ENCODE measurements around the gene PLEKHJ1. TPM values are rescaled to one million over a fixed set of nuclear protein-coding genes. Genes with fewer than 3 reads are reported as not detected.

The PLEKHJ1 gene
- total RNA-seq, 1 experiment from 2014 or later, result 119 TPM

GRCh38 chr19:2209408-2209807 lies 26.7 kb downstream of the PLEKHJ1 start:
- peaks cover 6% of the 10 kb centered on the region for H3K4me1 Mint-ChIP-seq (ENCODE audit: low read depth, unreplicated experiment)
- no peak for DNase-seq
- no peaks in the 10 kb centered on the region for H3K9me3 Mint-ChIP-seq (ENCODE audit: unreplicated experiment)
- Histone ChIP-seq H3K4me1 (peaks cover 24% of the 10 kb centered on the region), H3K36me3 (ENCODE audit: control insufficient read depth, insufficient read depth, low read length) (peaks cover 8% of the 10 kb centered on the region), H3K9me3 (no peaks in the 10 kb centered on the region), H3K4me3 (ENCODE audit: low read depth, low read length) (no peak overlapping the region), H3K27me3 (replicated peaks; ENCODE audit: control insufficient read depth, insufficient read depth, low read length) (no peaks in the 10 kb centered on the region)
- H3K4me3 Mint-ChIP-seq (ENCODE audit: unreplicated experiment), result no peak overlapping the region
- H3K27me3 Mint-ChIP-seq (ENCODE audit: insufficient read depth, unreplicated experiment), result no peaks in the 10 kb centered on the region
- intact Hi-C loops (cut with micrococcal nuclease; ENCODE audit: unreplicated experiment), result no loop called here
- no TSS peak for BruUV-seq (replicated peaks)
- POLR2A ChIA-PET, result no interaction called here
- TF ChIP-seq CTCF (IDR thresholded peaks at IDR 0.05; ENCODE audit: insufficient read depth in 1 of 2, low read depth in 1 of 2, low read length in 1 of 2, severe bottlenecking in 1 of 2, unreplicated experiment in 1 of 2), result no peak
- H3K36me3 Mint-ChIP-seq (ENCODE audit: insufficient read depth, unreplicated experiment), result peaks cover 74% of the 10 kb centered on the region
- H3K27ac Mint-ChIP-seq (ENCODE audit: unreplicated experiment), result no peak overlapping the region
- CTCF ChIA-PET, result no interaction called here

DNA sequence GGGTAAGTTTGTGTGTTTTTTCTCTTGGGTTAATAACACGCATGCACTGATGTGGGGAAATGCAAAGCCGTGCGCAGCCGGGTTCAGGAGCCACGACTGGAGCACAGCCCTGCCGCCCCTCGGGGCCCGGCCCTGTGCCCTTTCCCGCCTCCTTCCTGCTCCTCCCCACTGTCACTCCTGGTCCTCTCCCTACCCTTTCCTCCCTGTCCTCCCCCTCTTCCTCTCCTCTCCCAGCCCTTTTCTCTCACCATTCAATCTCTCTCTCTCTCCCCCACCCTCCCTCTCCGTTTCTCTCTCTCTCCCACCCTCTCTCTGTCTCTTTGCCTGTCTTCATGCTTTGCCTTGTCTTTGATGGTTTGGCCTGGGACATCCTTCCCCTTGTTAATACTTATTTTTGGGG lies 27.2 kb downstream of the PLEKHJ1 start:
- CTCF ChIA-PET, result no interaction called here
- Mint-ChIP-seq H3K4me3 (ENCODE audit: unreplicated experiment) (no peak overlapping the region), H3K4me1 (ENCODE audit: low read depth, unreplicated experiment) (peaks cover 6% of the 10 kb centered on the region), H3K36me3 (ENCODE audit: insufficient read depth, unreplicated experiment) (peaks cover 74% of the 10 kb centered on the region), H3K9me3 (ENCODE audit: unreplicated experiment) (no peaks in the 10 kb centered on the region), H3K27me3 (ENCODE audit: insufficient read depth, unreplicated experiment) (no peaks in the 10 kb centered on the region), H3K27ac (ENCODE audit: unreplicated experiment) (no peak overlapping the region)
- Histone ChIP-seq H3K4me1 (peaks cover 24% of the 10 kb centered on the region), H3K27me3 (replicated peaks; ENCODE audit: control insufficient read depth, insufficient read depth, low read length) (no peaks in the 10 kb centered on the region), H3K4me3 (ENCODE audit: low read depth, low read length) (no peak overlapping the region), H3K9me3 (no peaks in the 10 kb centered on the region), H3K36me3 (ENCODE audit: control insufficient read depth, insufficient read depth, low read length) (peaks cover 6% of the 10 kb centered on the region)
- intact Hi-C loops (cut with micrococcal nuclease; ENCODE audit: unreplicated experiment), result no loop called here
- DNase-seq, result no peak
- BruUV-seq (replicated peaks), result no TSS peak
- POLR2A ChIA-PET, result no interaction called here
- no peak for TF ChIP-seq CTCF (IDR thresholded peaks at IDR 0.05; ENCODE audit: insufficient read depth in 1 of 2, low read depth in 1 of 2, low read length in 1 of 2, severe bottlenecking in 1 of 2, unreplicated experiment in 1 of 2)

GRCh38 chr19:2207991-2208860 lies 27.9 kb downstream of the PLEKHJ1 start:
- Histone ChIP-seq H3K4me3 (ENCODE audit: low read depth, low read length) (no peak overlapping the region), H3K27me3 (replicated peaks; ENCODE audit: control insufficient read depth, insufficient read depth, low read length) (no peaks in the 10 kb centered on the region), H3K4me1 (peaks cover 21% of the 10 kb centered on the region), H3K9me3 (no peaks in the 10 kb centered on the region), H3K36me3 (ENCODE audit: control insufficient read depth, insufficient read depth, low read length) (peaks cover 6% of the 10 kb centered on the region)
- peaks cover 71% of the 10 kb centered on the region for H3K36me3 Mint-ChIP-seq (ENCODE audit: insufficient read depth, unreplicated experiment)
- intact Hi-C loops (cut with micrococcal nuclease; ENCODE audit: unreplicated experiment), result no loop called here
- POLR2A ChIA-PET, result no interaction called here
- H3K27me3 Mint-ChIP-seq (ENCODE audit: insufficient read depth, unreplicated experiment), result no peaks in the 10 kb centered on the region
- peak in 1 of 2 experiments; percentile 32 for DNase-seq
- BruUV-seq (replicated peaks), result no TSS peak
- no peaks in the 10 kb centered on the region for H3K9me3 Mint-ChIP-seq (ENCODE audit: unreplicated experiment)
- H3K4me3 Mint-ChIP-seq (ENCODE audit: unreplicated experiment), result no peak overlapping the region
- CTCF ChIA-PET, result no interaction called here
- H3K27ac Mint-ChIP-seq (ENCODE audit: unreplicated experiment), result no peak overlapping the region
- peak in 1 of 2 experiments; percentile 23 for TF ChIP-seq CTCF (IDR thresholded peaks at IDR 0.05; ENCODE audit: insufficient read depth in 1 of 2, low read depth in 1 of 2, low read length in 1 of 2, severe bottlenecking in 1 of 2, unreplicated experiment in 1 of 2)
- peaks cover 6% of the 10 kb centered on the region for H3K4me1 Mint-ChIP-seq (ENCODE audit: low read depth, unreplicated experiment)

Data from Caco-2 (cell line).